WTC11 (cell line): ENCODE measurements around the gene NEO1.

Experiments used
- GABPB1 ChIP-seq: sonication (generic); formaldehyde crosslinking; IDR thresholded peaks from 2 replicates; pipeline ENCODE4 v1.8.1; 2023; ENCODE audit warnings: mild to moderate bottlenecking, missing genetic modification reagents
- HMGA2 ChIP-seq: fragments of 250-450 bp; sonication (Bioruptor Pico); IDR thresholded peaks from 2 replicates; pipeline ENCODE4 v1.4.0; 2021; ENCODE audit warnings: mild to moderate bottlenecking, moderate library complexity
- JUN ChIP-seq: sonication (generic); formaldehyde crosslinking; IDR thresholded peaks from 2 replicates; pipeline ENCODE4 v1.8.0; 2023; ENCODE audit warnings: mild to moderate bottlenecking, missing genetic modification reagents
- MYBL2 ChIP-seq: sonication (generic); formaldehyde crosslinking; IDR thresholded peaks from 2 replicates; pipeline ENCODE4 v1.8.1; 2023; ENCODE audit warnings: mild to moderate bottlenecking, moderate library complexity, missing genetic modification reagents
- NR3C1 ChIP-seq: sonication (generic); formaldehyde crosslinking; conservative IDR thresholded peaks from 2 replicates; pipeline ENCODE4 v1.8.1; 2023; ENCODE audit warnings: low read depth, mild to moderate bottlenecking, missing genetic modification reagents
- TCF7 ChIP-seq: sonication (generic); formaldehyde crosslinking; IDR thresholded peaks from 2 replicates; pipeline ENCODE4 v1.8.0; 2022; ENCODE audit warnings: mild to moderate bottlenecking, low read depth, missing genetic modification reagents, moderate library complexity
- TEAD4 ChIP-seq: sonication (generic); formaldehyde crosslinking; IDR thresholded peaks from 2 replicates; pipeline ENCODE4 v1.8.0; 2022; ENCODE audit warnings: mild to moderate bottlenecking, missing genetic modification reagents
- ZBTB21 ChIP-seq: sonication (generic); formaldehyde crosslinking; IDR thresholded peaks from 2 replicates; pipeline ENCODE4 v1.8.1; 2023; ENCODE audit warnings: mild to moderate bottlenecking, missing genetic modification reagents, borderline replicate concordance
- ZMAT4 ChIP-seq: fragments of 250-450 bp; sonication (Bioruptor Pico); IDR thresholded peaks from 2 replicates; pipeline ENCODE4 v1.9.0; 2021; ENCODE audit warnings: mild to moderate bottlenecking
- ZSCAN18 ChIP-seq: fragments of 250-450 bp; sonication (Bioruptor Pico); IDR thresholded peaks from 2 replicates; pipeline ENCODE4 v2.1.2; 2022; ENCODE audit warnings: mild to moderate bottlenecking, moderate library complexity
- TF ChIP-seq, protein P1 (sequence below): sonication (generic); formaldehyde crosslinking; IDR thresholded peaks from 2 replicates; pipeline ENCODE4 v1.8.1; 2023; ENCODE audit warnings: mild to moderate bottlenecking, missing genetic modification reagents, moderate library complexity
- TF ChIP-seq, protein P2 (sequence below): fragments of 250-450 bp; sonication (Bioruptor Pico); IDR thresholded peaks from 2 replicates; pipeline ENCODE4 v1.9.0; 2021; ENCODE audit warnings: moderate library complexity, mild to moderate bottlenecking, inconsistent platforms, borderline replicate concordance
- TF ChIP-seq, protein P3 (sequence below): fragments of 200-600 bp; IDR thresholded peaks from 2 replicates; pipeline ENCODE4 v1.8.0; 2022; ENCODE audit warnings: antibody characterized with exemption

GRCh38 chr15:73038220-73038619 is 14.0 kb upstream of the NEO1 start:
- TF ChIP-seq, protein P1, sequence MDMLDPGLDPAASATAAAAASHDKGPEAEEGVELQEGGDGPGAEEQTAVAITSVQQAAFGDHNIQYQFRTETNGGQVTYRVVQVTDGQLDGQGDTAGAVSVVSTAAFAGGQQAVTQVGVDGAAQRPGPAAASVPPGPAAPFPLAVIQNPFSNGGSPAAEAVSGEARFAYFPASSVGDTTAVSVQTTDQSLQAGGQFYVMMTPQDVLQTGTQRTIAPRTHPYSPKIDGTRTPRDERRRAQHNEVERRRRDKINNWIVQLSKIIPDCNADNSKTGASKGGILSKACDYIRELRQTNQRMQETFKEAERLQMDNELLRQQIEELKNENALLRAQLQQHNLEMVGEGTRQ: no peak
- TF ChIP-seq, protein P2, sequence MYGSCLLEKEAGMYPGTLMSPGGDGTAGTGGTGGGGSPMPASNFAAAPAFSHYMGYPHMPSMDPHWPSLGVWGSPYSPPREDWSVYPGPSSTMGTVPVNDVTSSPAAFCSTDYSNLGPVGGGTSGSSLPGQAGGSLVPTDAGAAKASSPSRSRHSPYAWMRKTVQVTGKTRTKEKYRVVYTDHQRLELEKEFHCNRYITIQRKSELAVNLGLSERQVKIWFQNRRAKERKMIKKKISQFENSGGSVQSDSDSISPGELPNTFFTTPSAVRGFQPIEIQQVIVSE (CRISPR knock-in tag): no peak
- TF ChIP-seq ZBTB21 (no peak), ZSCAN18 (CRISPR knock-in tag) (no peak), TEAD4 (no peak), GABPB1 (CRISPR knock-in tag) (no peak), ZMAT4 (no peak), JUN (CRISPR knock-in tag) (no peak), HMGA2 (CRISPR knock-in tag) (no peak), NR3C1 (CRISPR knock-in tag) (no peak), MYBL2 (CRISPR knock-in tag) (no peak), TCF7 (CRISPR knock-in tag) (no peak)
- TF ChIP-seq, protein P3, sequence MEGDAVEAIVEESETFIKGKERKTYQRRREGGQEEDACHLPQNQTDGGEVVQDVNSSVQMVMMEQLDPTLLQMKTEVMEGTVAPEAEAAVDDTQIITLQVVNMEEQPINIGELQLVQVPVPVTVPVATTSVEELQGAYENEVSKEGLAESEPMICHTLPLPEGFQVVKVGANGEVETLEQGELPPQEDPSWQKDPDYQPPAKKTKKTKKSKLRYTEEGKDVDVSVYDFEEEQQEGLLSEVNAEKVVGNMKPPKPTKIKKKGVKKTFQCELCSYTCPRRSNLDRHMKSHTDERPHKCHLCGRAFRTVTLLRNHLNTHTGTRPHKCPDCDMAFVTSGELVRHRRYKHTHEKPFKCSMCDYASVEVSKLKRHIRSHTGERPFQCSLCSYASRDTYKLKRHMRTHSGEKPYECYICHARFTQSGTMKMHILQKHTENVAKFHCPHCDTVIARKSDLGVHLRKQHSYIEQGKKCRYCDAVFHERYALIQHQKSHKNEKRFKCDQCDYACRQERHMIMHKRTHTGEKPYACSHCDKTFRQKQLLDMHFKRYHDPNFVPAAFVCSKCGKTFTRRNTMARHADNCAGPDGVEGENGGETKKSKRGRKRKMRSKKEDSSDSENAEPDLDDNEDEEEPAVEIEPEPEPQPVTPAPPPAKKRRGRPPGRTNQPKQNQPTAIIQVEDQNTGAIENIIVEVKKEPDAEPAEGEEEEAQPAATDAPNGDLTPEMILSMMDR: no peak
